OCI-LY1 (cell line): Measurements from ENCODE around the gene LIN7C.

Source experiments
- H2AFZ ChIP-seq: fragments of 200-600 bp; sonication (generic), shearing (Covaris generic); 2 replicates; pipeline ENCODE4 v1.6.0; 2014; ENCODE audit warnings: antibody characterized with exemption, mild to moderate bottlenecking, low read length
- H3F3A ChIP-seq: fragments of 200-600 bp; sonication (generic), shearing (Covaris generic); 2 replicates; pipeline ENCODE4 v1.6.0; 2014; ENCODE audit warnings: mild to moderate bottlenecking, antibody characterized with exemption, low read length, moderate library complexity; ENCODE audit not compliant: insufficient read depth
- H3K27ac ChIP-seq: fragments of 200-600 bp; sonication (generic); 2 replicates; pipeline ENCODE4 v1.5.1; 2014; ENCODE audit warnings: low read length, mixed run types, mild to moderate bottlenecking, low read depth; ENCODE audit not compliant: poor library complexity, severe bottlenecking
- H3K27me3 ChIP-seq: fragments of 200-600 bp; sonication (generic); 2 replicates; pipeline ENCODE4 v1.6.0; 2014; ENCODE audit warnings: antibody characterized with exemption, mild to moderate bottlenecking, low read length, moderate library complexity; ENCODE audit not compliant: insufficient read depth
- H3K36me3 ChIP-seq: fragments of 200-600 bp; sonication (generic); 2 replicates; pipeline ENCODE4 v1.6.1; 2014; ENCODE audit warnings: mild to moderate bottlenecking, antibody characterized with exemption, low read length, moderate library complexity, mixed read lengths; ENCODE audit not compliant: insufficient read depth
- H3K4me1 ChIP-seq: fragments of 200-600 bp; sonication (generic); 2 replicates; pipeline ENCODE4 v1.5.1; 2014; ENCODE audit warnings: mild to moderate bottlenecking, low read length, moderate library complexity; ENCODE audit not compliant: insufficient read depth, severe bottlenecking
- H3K4me2 ChIP-seq: fragments of 200-600 bp; sonication (generic), shearing (Covaris generic); 2 replicates; pipeline ENCODE4 v1.6.1; 2014; ENCODE audit warnings: low read length
- H3K4me3 ChIP-seq: fragments of 200-600 bp; sonication (generic); 2 replicates; pipeline ENCODE4 v1.5.1; 2014; ENCODE audit warnings: low read length, low read depth, mild to moderate bottlenecking, mixed read lengths; ENCODE audit not compliant: poor library complexity, severe bottlenecking
- H3K79me2 ChIP-seq: fragments of 200-600 bp; shearing (Covaris generic); 2 replicates; pipeline ENCODE4 v1.6.1; 2016; ENCODE audit warnings: mixed run types, low read length, mixed read lengths; ENCODE audit not compliant: insufficient read depth
- H3K9ac ChIP-seq: fragments of 200-600 bp; sonication (generic), shearing (Covaris generic); 2 replicates; pipeline ENCODE4 v1.6.1; 2014; ENCODE audit warnings: mild to moderate bottlenecking, low read length, mixed read lengths
- H3K9me2 ChIP-seq: fragments of 200-600 bp; sonication (generic), shearing (Covaris generic); 2 replicates; pipeline ENCODE4 v1.6.1; 2014; ENCODE audit warnings: low read depth, mild to moderate bottlenecking, low read length, mixed read lengths
- H3K9me3 ChIP-seq: fragments of 200-600 bp; shearing (Covaris generic); 2 replicates; pipeline ENCODE4 v1.6.1; 2014; ENCODE audit warnings: low read length, mixed read lengths
- H4K20me1 ChIP-seq: fragments of 200-600 bp; sonication (generic), shearing (Covaris generic); 2 replicates; pipeline ENCODE4 v1.6.0; 2016; ENCODE audit warnings: mild to moderate bottlenecking, low read length; ENCODE audit not compliant: insufficient read depth
- EZH2 ChIP-seq: fragments of 200-600 bp; sonication (generic), shearing (Covaris generic); IDR thresholded peaks from 2 replicates; pipeline ENCODE4 v1.8.0; 2017; ENCODE audit warnings: borderline replicate concordance, mixed run types, mild to moderate bottlenecking, antibody characterized with exemption, low read length, moderate library complexity, mixed read lengths
- TF ChIP-seq, protein P1 (sequence below): fragments of 200-600 bp; sonication (generic), shearing (Covaris generic); IDR thresholded peaks from 2 replicates; pipeline ENCODE4 v1.5.1; 2017; ENCODE audit warnings: mild to moderate bottlenecking, antibody characterized with exemption, low read length, moderate library complexity, mixed read lengths

LIN7C gene, protein sequence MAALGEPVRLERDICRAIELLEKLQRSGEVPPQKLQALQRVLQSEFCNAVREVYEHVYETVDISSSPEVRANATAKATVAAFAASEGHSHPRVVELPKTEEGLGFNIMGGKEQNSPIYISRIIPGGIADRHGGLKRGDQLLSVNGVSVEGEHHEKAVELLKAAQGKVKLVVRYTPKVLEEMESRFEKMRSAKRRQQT

DNA sequence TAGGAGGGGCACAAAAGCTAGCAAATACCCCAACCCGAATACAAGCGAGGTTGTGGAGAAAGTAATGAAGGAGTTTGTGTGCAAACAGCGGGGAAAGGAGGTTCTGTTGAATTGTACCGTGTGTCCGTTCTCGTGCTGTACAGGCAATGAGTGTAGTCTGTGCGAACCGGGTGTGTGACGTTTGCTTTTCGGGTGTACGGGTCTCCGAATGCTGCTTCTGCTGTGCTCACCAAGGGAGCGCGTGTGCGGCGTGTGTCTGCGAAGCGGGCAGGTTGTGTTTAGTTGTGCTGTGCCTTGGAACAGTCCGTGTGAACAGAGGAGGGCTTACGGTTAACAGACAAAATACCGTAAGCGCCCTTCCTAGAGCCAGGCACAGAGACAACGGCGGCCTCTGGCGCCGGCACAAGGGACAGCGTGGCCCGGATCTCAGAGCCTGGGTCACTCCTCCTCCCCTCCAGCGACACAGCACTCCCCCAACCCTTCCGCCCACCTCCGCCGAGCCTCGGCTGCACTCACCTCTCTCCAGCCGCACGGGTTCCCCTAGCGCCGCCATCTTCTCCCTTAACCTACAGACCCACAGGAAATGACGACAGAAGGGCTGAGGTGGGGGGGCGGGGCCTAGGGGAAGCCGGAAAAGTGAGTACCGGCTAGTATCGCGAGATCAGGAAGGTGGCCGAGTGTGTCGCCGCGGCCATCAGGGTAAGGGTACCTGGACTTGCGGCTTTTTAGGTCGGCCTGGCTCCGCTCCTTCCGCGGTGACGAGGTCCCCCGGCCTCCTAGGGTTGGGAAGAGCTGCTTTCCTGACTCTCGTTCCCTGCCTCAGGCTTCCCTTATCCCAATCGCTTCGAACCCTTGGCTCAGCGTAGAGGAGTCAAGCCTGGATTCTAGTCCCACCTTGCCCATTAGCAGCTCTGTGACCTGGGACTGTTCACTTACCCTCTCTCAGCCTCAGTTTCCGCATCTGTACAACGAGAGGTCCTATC lies at the start of gene LIN7C:
LIN7C (minus strand) TSS at position 570 of the 983 bp plus-strand sequence; CDS start at position 553, 17 bp downstream.
- Histone ChIP-seq H3K4me2 (peak within 1 kb of the TSS; percentile 77), H4K20me1 (no peaks in the 10 kb centered on the region), H3K36me3 (peaks cover 16% of the 10 kb centered on the region; the same call in 1 of the 2 replicates), H3K4me3 (peak within 1 kb of the TSS; percentile 92), H3F3A (no peaks in the 10 kb centered on the region), H3K9ac (peak within 1 kb of the TSS; percentile 98), H3K4me1 (peaks cover 27% of the 10 kb centered on the region), H3K27me3 (no peaks in the 10 kb centered on the region), H2AFZ (peak within 1 kb of the TSS; percentile 76; the same call in 1 of the 2 replicates), H3K9me2 (no peaks in the 10 kb centered on the region), H3K79me2 (peaks cover 36% of the 10 kb centered on the region), H3K9me3 (no peaks in the 10 kb centered on the region), H3K27ac (peak within 1 kb of the TSS; percentile 72)
- TF ChIP-seq EZH2: no peak
- TF ChIP-seq, protein P1, sequence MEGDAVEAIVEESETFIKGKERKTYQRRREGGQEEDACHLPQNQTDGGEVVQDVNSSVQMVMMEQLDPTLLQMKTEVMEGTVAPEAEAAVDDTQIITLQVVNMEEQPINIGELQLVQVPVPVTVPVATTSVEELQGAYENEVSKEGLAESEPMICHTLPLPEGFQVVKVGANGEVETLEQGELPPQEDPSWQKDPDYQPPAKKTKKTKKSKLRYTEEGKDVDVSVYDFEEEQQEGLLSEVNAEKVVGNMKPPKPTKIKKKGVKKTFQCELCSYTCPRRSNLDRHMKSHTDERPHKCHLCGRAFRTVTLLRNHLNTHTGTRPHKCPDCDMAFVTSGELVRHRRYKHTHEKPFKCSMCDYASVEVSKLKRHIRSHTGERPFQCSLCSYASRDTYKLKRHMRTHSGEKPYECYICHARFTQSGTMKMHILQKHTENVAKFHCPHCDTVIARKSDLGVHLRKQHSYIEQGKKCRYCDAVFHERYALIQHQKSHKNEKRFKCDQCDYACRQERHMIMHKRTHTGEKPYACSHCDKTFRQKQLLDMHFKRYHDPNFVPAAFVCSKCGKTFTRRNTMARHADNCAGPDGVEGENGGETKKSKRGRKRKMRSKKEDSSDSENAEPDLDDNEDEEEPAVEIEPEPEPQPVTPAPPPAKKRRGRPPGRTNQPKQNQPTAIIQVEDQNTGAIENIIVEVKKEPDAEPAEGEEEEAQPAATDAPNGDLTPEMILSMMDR: no peak; the same call in 1 of the 2 replicates

GRCh38 chr11:27555264-27555663 lies 48.7 kb upstream of the LIN7C start:
- no peak overlapping the region for H3K4me2 ChIP-seq
- no peak overlapping the region for H3K4me3 ChIP-seq
- H3K27ac ChIP-seq: no peak overlapping the region
- H3K4me1 ChIP-seq: no peaks in the 10 kb centered on the region
- no peaks in the 10 kb centered on the region for H3K9me2 ChIP-seq
- H3K9me3 ChIP-seq: no peaks in the 10 kb centered on the region
- no peaks in the 10 kb centered on the region for H3F3A ChIP-seq
- H3K27me3 ChIP-seq: no peaks in the 10 kb centered on the region
- no peaks in the 10 kb centered on the region for H3K36me3 ChIP-seq
- TF ChIP-seq, protein P1: no peak
- no peak for TF ChIP-seq EZH2
- H3K9ac ChIP-seq: no peak overlapping the region
- H4K20me1 ChIP-seq: no peaks in the 10 kb centered on the region
- H3K79me2 ChIP-seq: no peaks in the 10 kb centered on the region
- no peak overlapping the region for H2AFZ ChIP-seq

DNA sequence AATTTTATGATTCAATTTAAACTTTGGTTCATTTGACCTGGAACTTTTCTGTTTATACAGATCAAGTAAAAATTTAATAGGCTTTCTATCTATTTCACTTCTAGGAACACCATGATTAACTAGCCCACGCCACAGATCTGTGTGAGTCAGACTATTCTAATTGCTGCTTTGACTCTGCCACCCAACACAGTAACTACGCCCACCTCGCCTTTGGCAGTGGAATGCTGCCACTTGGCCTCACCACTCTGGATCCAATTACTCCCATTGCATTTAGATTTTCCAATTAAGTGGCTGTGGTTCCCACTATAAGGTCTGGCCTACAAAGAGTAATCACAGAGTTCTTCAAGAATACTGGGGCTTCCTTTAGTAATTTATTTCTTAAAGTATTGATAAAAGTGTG lies 46.6 kb upstream of the LIN7C start:
- H3K4me1 ChIP-seq: no peaks in the 10 kb centered on the region
- H3K9ac ChIP-seq: no peak overlapping the region
- no peaks in the 10 kb centered on the region for H3K27me3 ChIP-seq
- H2AFZ ChIP-seq: no peak overlapping the region
- H3K9me2 ChIP-seq: no peaks in the 10 kb centered on the region
- no peak for TF ChIP-seq EZH2
- TF ChIP-seq, protein P1: no peak
- no peak overlapping the region for H3K4me3 ChIP-seq
- no peak overlapping the region for H3K4me2 ChIP-seq
- no peak overlapping the region for H3K27ac ChIP-seq
- no peaks in the 10 kb centered on the region for H3K36me3 ChIP-seq
- H3K79me2 ChIP-seq: no peaks in the 10 kb centered on the region
- H3F3A ChIP-seq: no peaks in the 10 kb centered on the region
- H4K20me1 ChIP-seq: no peaks in the 10 kb centered on the region
- no peaks in the 10 kb centered on the region for H3K9me3 ChIP-seq
